GM23248 (cell line): ENCODE results near the gene TTLL3. TPM values are rescaled to one million over a fixed set of nuclear protein-coding genes. Genes with fewer than 3 reads are reported as not detected.

Experiments used
- DNase-seq: peaks from one replicate; pipeline ENCODE4 v3.0.0-alpha.2; 2015
- H2AFZ ChIP-seq: fragments of 200-600 bp; sonication (generic); 2 replicates; pipeline ENCODE4 v1.6.1; 2016; ENCODE audit warnings: antibody characterized with exemption
- H3F3A ChIP-seq: fragments of 200-600 bp; sonication (generic); 2 replicates; pipeline ENCODE4 v1.6.1; 2016; ENCODE audit warnings: mild to moderate bottlenecking, antibody characterized with exemption, mixed run types; ENCODE audit not compliant: insufficient read depth
- H3K27ac ChIP-seq: fragments of 200-600 bp; sonication (generic); 2 replicates; pipeline ENCODE4 v1.5.1; 2016; ENCODE audit warnings: mild to moderate bottlenecking
- H3K27me3 ChIP-seq: fragments of 200-600 bp; sonication (generic); replicated peaks from 2 replicates; pipeline ENCODE4 v1.6.1; 2016; ENCODE audit warnings: mild to moderate bottlenecking; ENCODE audit not compliant: insufficient read depth
- H3K36me3 ChIP-seq: fragments of 200-600 bp; sonication (generic); 2 replicates; pipeline ENCODE4 v1.6.1; 2016; ENCODE audit warnings: low read depth, mild to moderate bottlenecking
- H3K4me1 ChIP-seq: fragments of 200-600 bp; sonication (generic); 2 replicates; pipeline ENCODE4 v1.6.1; 2016; ENCODE audit warnings: mild to moderate bottlenecking; ENCODE audit not compliant: insufficient read depth
- H3K4me2 ChIP-seq: fragments of 200-600 bp; sonication (generic); one replicate; pipeline ENCODE4 v1.6.1; 2016; ENCODE audit warnings: mild to moderate bottlenecking; ENCODE audit not compliant: unreplicated experiment
- H3K4me3 ChIP-seq: fragments of 200-600 bp; sonication (generic); 2 replicates; pipeline ENCODE4 v1.5.1; 2016; ENCODE audit warnings: mild to moderate bottlenecking
- H3K79me2 ChIP-seq: fragments of 200-600 bp; sonication (generic); 2 replicates; pipeline ENCODE4 v1.6.1; 2016; ENCODE audit warnings: mild to moderate bottlenecking; ENCODE audit not compliant: insufficient read depth
- H3K9ac ChIP-seq: fragments of 200-600 bp; sonication (generic); 2 replicates; pipeline ENCODE4 v1.6.1; 2016; ENCODE audit warnings: mild to moderate bottlenecking
- H3K9me2 ChIP-seq: fragments of 200-600 bp; sonication (generic); 2 replicates; pipeline ENCODE4 v1.6.1; 2016; ENCODE audit warnings: mixed run types, mild to moderate bottlenecking, moderate library complexity; ENCODE audit not compliant: insufficient read depth
- H3K9me3 ChIP-seq: fragments of 200-600 bp; sonication (generic); one replicate; pipeline ENCODE4 v1.6.1; 2017; ENCODE audit warnings: low read depth
- H4K20me1 ChIP-seq: fragments of 200-600 bp; sonication (generic); 2 replicates; pipeline ENCODE4 v1.6.0; 2016; ENCODE audit not compliant: insufficient read depth
- EZH2 ChIP-seq: fragments of 200-600 bp; sonication (generic); IDR thresholded peaks from 2 replicates; pipeline ENCODE4 v1.6.1; 2018; ENCODE audit warnings: antibody characterized with exemption, mild to moderate bottlenecking; ENCODE audit not compliant: insufficient read depth, poor library complexity, severe bottlenecking
- EZH2phosphoT487 ChIP-seq: fragments of 200-600 bp; sonication (generic); IDR thresholded peaks from 2 replicates; pipeline ENCODE4 v1.6.1; 2018; ENCODE audit warnings: antibody characterized with exemption, moderate library complexity, mild to moderate bottlenecking, low read depth; ENCODE audit not compliant: insufficient read depth
- WGBS, 2 experiments: methylation state at CpG; one replicate each; pipeline ENCODE4 v1.1.6; 2015 to 2017; ENCODE audit warnings: low lambda C conversion rate in 2 of 2, low coverage in 1 of 2; ENCODE audit errors: missing lambda C conversion rate in 2 of 2; 5-methylcytosine and 5-hydroxymethylcytosine counted together
- in situ Hi-C: fragments of 300-500 bp; cut with MboI; formaldehyde crosslinking; loops from 2 replicates; pipeline ENCODE4 v1.15.0; 2020
- polyA plus RNA-seq: library from polyadenylated mRNA; unstranded; fragments of >200 nt; fragmentation: Nextera tagmentation; extraction: Ambion mirVana; gene quantifications from 2 replicates; pipeline ENCODE4 v1.2.1, GENCODE V29; 2016
- total RNA-seq: library from RNA; depleted of rRNA; stranded (reverse); fragments of >200 nt; shearing (Covaris generic); gene quantifications from 2 replicates; pipeline ENCODE4 v1.2.3, GENCODE V29; 2014

The TTLL3 gene
- total and polyA plus RNA-seq, 2 experiments from 2014 or later: 26.9 to 30.3 TPM

GRCh38 chr3:9859530-9860025, 49.5 kb downstream of the TTLL3 start:
- WGBS, 2 experiments: 74 to 81% methylated on average over 12 of the region's 12 CpGs

GRCh38 chr3:9861201-9861600, 51.1 kb downstream of the TTLL3 start:
- in situ Hi-C loops: no loop called here
- Histone ChIP-seq H3K4me3 (no peak overlapping the region), H3K4me2 (no peak overlapping the region), H3K9me2 (no peaks in the 10 kb centered on the region), H3K27me3 (no peaks in the 10 kb centered on the region), H3K79me2 (no peaks in the 10 kb centered on the region), H4K20me1 (no peaks in the 10 kb centered on the region), H3K4me1 (no peaks in the 10 kb centered on the region), H3K36me3 (no peaks in the 10 kb centered on the region), H2AFZ (no peak overlapping the region), H3K9me3 (no peaks in the 10 kb centered on the region), H3K9ac (no peak overlapping the region), H3K27ac (no peak overlapping the region), H3F3A (no peaks in the 10 kb centered on the region)
- TF ChIP-seq EZH2 (no peak), EZH2phosphoT487 (no peak)
- 95 to 96% methylated on average over 4 of the region's 4 CpGs for WGBS, 2 experiments
- no peak for DNase-seq

More at GRCh38 chr3:9859530-9860025, 49.5 kb downstream of the TTLL3 start:
- Histone ChIP-seq H3K9ac (no peak overlapping the region), H2AFZ (no peak overlapping the region), H3F3A (no peaks in the 10 kb centered on the region), H3K9me3 (no peaks in the 10 kb centered on the region), H3K4me2 (no peak overlapping the region), H3K4me1 (no peaks in the 10 kb centered on the region), H4K20me1 (no peaks in the 10 kb centered on the region), H3K27ac (no peak overlapping the region), H3K4me3 (no peak overlapping the region), H3K36me3 (no peaks in the 10 kb centered on the region), H3K27me3 (no peaks in the 10 kb centered on the region), H3K79me2 (no peaks in the 10 kb centered on the region), H3K9me2 (no peaks in the 10 kb centered on the region)
- DNase-seq: no peak
- TF ChIP-seq EZH2 (no peak), EZH2phosphoT487 (no peak)
- in situ Hi-C loops: no loop called here

- DNase-seq: no peak
- H3K27me3 ChIP-seq: no peaks in the 10 kb centered on the region
- no peak overlapping the region for H2AFZ ChIP-seq
- H3K4me3 ChIP-seq: no peak overlapping the region
- H3K27ac ChIP-seq: no peak overlapping the region
- H3K36me3 ChIP-seq: no peaks in the 10 kb centered on the region
- H3K79me2 ChIP-seq: no peaks in the 10 kb centered on the region
- H3K9ac ChIP-seq: no peak overlapping the region
- no peaks in the 10 kb centered on the region for H4K20me1 ChIP-seq
- no peaks in the 10 kb centered on the region for H3K9me2 ChIP-seq
- no peak overlapping the region for H3K4me2 ChIP-seq
- in situ Hi-C loops: no loop called here
- H3K9me3 ChIP-seq: no peaks in the 10 kb centered on the region
- no peaks in the 10 kb centered on the region for H3F3A ChIP-seq
- H3K4me1 ChIP-seq: no peaks in the 10 kb centered on the region
- 95 to 97% methylated on average over 5 of the region's 5 CpGs for WGBS, 2 experiments
- TF ChIP-seq EZH2 (no peak), EZH2phosphoT487 (no peak)
These were observed 51.6 kb downstream of the TTLL3 start for GRCh38 chr3:9861626-9862130.

GRCh38 chr3:9862391-9863057, 52.5 kb downstream of the TTLL3 start:
- Histone ChIP-seq H4K20me1 (no peaks in the 10 kb centered on the region), H3K4me2 (no peak overlapping the region), H3K27ac (no peak overlapping the region), H3K4me3 (peak overlapping the region; percentile 45; the same call in 1 of the 2 replicates), H3K79me2 (no peaks in the 10 kb centered on the region), H3K9me2 (no peaks in the 10 kb centered on the region), H3K36me3 (no peaks in the 10 kb centered on the region), H2AFZ (peak overlapping the region; percentile 66), H3K9me3 (no peaks in the 10 kb centered on the region), H3K4me1 (no peaks in the 10 kb centered on the region), H3K27me3 (no peaks in the 10 kb centered on the region), H3K9ac (peak overlapping the region; percentile 1; the same call in 1 of the 2 replicates), H3F3A (no peaks in the 10 kb centered on the region)
- 24 to 39% methylated on average over 29 to 33 of the region's 45 CpGs for WGBS, 2 experiments
- TF ChIP-seq EZH2phosphoT487 (no peak), EZH2 (no peak)
- in situ Hi-C loops: no loop called here
- DNase-seq: peak; percentile 51
